ENCODE results near the gene ZNF777. TPM values are rescaled to one million over a fixed set of nuclear protein-coding genes. Genes with fewer than 3 reads are reported as not detected.

The ZNF777 gene
- total and polyA plus RNA-seq, 9 of the 15 experiments (the other 6 are each of a cell fraction or from before 2014, with no cell fraction given), result 0.11 to 32.6 (median 9.0) TPM

- BruUV-seq (replicated peaks), result no TSS peak
- in situ Hi-C loops (cut with MboI) (no loop called here), intact Hi-C loops (cut with micrococcal nuclease) (loop anchor here (1.0 to 10.0 kb wide), 6 partner anchors 38 to 226 kb away; partner anchors contain the start of genes ZNF212, ZNF282, ZNF746 and ZNF777)
- FAIRE-seq (no peak), ATAC-seq (no peak), DNase-seq (ENCODE audit: extremely low read depth in 1 of 4, low spot score in 3 of 4) (no peak)
- Histone ChIP-seq H3K27me3 (ENCODE audit: control insufficient read depth in 2 of 2, insufficient read depth in 2 of 2, low read length in 2 of 2) (no peaks in the 10 kb centered on the region), H3K9ac (ENCODE audit: insufficient read depth in 1 of 2, low read depth in 2 of 2, low read length in 2 of 2) (peak overlapping the region in 1 of 2 experiments; percentile 62; a peak in 2 of 4 replicates), H3K4me2 (ENCODE audit: insufficient read depth, low read length) (0 out of 2 replicates have a peak overlapping the region, but pooled peaks have one; percentile 43), H3K79me2 (ENCODE audit: control insufficient read depth, insufficient read depth, low read length) (no peaks in the 10 kb centered on the region), H2AFZ (ENCODE audit: low read depth, low read length) (peak overlapping the region; percentile 90), H3K27ac (ENCODE audit: extremely low read depth, low read depth, low read length) (no peak overlapping the region), H3K4me3 (no peak overlapping the region), H3K36me3 (ENCODE audit: control insufficient read depth, insufficient read depth, low read length) (no peaks in the 10 kb centered on the region), H3K9me1 (ENCODE audit: control insufficient read depth, insufficient read depth, low read length) (no peaks in the 10 kb centered on the region), H3K9me3 (replicated peaks; ENCODE audit: control insufficient read depth, insufficient read depth, low read depth, low read length) (no peaks in the 10 kb centered on the region), H3K4me1 (replicated peaks in 1 of 2; ENCODE audit: control insufficient read depth in 2 of 2, insufficient read depth in 2 of 2, low read length in 2 of 2) (peaks cover 3 to 26% of the 10 kb centered on the region in 2 experiments; a peak in 3 of 5 replicates), H4K20me1 (replicated peaks; ENCODE audit: control insufficient read depth, insufficient read depth, low read length) (no peaks in the 10 kb centered on the region)
- ChIA-PET POLR2A (interaction anchor here (1.2 to 1.3 kb wide), 2 partner anchors 18 to 73 kb away, joined by 3 to 5 read pairs; no protein-coding TSS in a partner anchor), CTCF (ENCODE audit: low intra/inter-chr PET ratio) (interaction anchor here (0.5 to 2.7 kb wide), 11 partner anchors 35 to 1811 kb away, joined by 3 to 9 read pairs (median 5); partner anchors contain the start of genes ZNF212, ZNF746 and ZNF783)
- TF ChIP-seq, protein P1, sequence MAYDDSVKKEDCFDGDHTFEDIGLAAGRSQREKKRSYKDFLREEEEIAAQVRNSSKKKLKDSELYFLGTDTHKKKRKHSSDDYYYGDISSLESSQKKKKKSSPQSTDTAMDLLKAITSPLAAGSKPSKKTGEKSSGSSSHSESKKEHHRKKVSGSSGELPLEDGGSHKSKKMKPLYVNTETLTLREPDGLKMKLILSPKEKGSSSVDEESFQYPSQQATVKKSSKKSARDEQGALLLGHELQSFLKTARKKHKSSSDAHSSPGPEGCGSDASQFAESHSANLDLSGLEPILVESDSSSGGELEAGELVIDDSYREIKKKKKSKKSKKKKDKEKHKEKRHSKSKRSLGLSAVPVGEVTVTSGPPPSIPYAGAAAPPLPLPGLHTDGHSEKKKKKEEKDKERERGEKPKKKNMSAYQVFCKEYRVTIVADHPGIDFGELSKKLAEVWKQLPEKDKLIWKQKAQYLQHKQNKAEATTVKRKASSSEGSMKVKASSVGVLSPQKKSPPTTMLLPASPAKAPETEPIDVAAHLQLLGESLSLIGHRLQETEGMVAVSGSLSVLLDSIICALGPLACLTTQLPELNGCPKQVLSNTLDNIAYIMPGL (CRISPR knock-in tag; IDR thresholded peaks at IDR 0.05), result no peak
- TF ChIP-seq STAG1 (CRISPR knock-in tag; IDR thresholded peaks at IDR 0.05; ENCODE audit: borderline replicate concordance) (0 out of 2 replicates have a peak, but pooled peaks have one; percentile 33), EP400 (IDR thresholded peaks at IDR 0.05) (no peak), BRCA1 (IDR thresholded peaks at IDR 0.05) (no peak), BRCA1 (CRISPR knock-in tag; IDR thresholded peaks at IDR 0.05) (0 out of 2 replicates have a peak, but pooled peaks have one; percentile 74)
- 98% methylated on average over 21 of the region's 35 CpGs for WGBS (ENCODE audit: insufficient coverage, low coverage, missing lambda C conversion rate)
Measured at GRCh38 chr7:149422914-149423301, 38.0 kb downstream of the ZNF777 start.

All from K562 (cell line).